Femur (tissue), 1 donor: ENCODE results near the gene DSCAML1.

Experiments used
- DNase-seq: peaks from one replicate; pipeline ENCODE4 v3.0.0-alpha.2; 2017

DSCAML1 gene, protein sequence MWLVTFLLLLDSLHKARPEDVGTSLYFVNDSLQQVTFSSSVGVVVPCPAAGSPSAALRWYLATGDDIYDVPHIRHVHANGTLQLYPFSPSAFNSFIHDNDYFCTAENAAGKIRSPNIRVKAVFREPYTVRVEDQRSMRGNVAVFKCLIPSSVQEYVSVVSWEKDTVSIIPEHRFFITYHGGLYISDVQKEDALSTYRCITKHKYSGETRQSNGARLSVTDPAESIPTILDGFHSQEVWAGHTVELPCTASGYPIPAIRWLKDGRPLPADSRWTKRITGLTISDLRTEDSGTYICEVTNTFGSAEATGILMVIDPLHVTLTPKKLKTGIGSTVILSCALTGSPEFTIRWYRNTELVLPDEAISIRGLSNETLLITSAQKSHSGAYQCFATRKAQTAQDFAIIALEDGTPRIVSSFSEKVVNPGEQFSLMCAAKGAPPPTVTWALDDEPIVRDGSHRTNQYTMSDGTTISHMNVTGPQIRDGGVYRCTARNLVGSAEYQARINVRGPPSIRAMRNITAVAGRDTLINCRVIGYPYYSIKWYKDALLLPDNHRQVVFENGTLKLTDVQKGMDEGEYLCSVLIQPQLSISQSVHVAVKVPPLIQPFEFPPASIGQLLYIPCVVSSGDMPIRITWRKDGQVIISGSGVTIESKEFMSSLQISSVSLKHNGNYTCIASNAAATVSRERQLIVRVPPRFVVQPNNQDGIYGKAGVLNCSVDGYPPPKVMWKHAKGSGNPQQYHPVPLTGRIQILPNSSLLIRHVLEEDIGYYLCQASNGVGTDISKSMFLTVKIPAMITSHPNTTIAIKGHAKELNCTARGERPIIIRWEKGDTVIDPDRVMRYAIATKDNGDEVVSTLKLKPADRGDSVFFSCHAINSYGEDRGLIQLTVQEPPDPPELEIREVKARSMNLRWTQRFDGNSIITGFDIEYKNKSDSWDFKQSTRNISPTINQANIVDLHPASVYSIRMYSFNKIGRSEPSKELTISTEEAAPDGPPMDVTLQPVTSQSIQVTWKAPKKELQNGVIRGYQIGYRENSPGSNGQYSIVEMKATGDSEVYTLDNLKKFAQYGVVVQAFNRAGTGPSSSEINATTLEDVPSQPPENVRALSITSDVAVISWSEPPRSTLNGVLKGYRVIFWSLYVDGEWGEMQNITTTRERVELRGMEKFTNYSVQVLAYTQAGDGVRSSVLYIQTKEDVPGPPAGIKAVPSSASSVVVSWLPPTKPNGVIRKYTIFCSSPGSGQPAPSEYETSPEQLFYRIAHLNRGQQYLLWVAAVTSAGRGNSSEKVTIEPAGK (N-terminal part only)

DNA sequence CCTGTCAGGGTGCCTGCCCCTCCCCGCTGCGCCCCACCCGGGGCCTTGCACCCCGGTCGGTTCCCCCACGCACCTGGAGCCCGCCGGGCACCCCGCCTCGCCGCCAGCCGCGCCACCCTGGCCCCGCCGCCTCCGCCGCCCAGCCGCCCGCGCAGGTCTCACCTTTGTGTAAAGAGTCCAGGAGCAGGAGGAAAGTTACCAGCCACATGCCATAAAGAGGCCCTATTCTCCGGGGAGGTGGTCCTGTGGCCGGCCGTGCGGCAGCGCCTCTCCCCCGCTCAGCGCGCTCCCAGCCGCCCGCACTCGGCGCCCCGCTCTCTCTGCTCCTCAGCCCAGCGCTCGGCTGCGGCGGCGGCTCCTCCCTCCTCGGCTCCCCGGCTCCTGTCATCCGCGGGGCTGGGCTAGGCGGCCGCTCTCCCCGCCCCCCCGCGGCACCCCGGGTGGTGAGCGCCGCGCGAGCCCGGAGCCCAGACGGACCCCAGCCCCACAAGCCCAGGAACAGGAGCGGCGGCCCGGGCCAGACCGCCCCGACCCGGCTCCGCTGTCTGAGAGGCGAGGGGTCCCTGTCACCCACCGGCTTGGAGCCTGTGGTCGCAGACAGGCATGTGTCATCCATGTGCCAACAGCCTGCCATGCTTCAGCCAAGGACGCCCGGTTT lies at the start of gene DSCAML1:
DSCAML1 (minus strand) TSS at position 345 of the 658 bp plus-strand sequence; CDS start at position 208, 137 bp downstream.
- no peak for DNase-seq

DNA sequence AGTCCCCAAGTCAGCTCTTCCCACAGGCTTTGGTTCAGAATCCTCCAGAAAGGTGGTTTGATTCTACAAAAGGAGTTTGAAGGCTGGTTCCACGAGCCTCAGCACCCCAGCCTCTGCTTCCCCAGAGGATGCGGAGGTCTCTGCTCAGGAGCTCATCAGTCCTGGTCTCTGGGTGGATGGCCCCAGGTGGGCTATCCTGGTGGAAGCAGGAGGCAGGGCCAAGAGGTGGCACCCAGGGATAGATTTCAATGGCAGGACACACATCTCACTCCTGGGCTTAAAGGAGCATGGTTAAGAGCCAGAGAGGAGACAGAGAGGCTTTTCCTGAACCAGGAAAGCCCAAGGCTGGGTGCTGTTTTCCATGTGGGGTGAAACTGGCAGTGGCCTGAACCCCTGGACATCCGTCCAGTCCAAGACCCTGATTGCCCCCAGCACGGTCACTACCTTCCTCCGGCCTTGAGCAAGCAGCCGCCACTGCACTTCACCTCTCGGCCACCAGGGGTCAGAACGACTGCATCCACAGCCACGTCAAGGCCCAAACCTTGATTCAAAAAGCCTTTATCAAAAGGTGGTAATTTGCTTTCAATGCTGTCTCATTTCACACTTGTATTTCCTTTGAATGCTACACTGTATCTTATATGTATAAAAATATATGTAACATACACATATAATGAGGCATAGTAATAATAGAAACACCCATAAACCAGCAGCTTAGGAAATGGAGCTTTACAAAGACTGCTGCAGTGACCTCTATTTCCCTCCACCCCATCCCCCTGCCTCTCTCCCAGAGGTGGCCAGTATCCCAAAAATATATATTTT lies 46.9 kb upstream of the DSCAML1 start:
- DNase-seq: peak; percentile 86

DNA sequence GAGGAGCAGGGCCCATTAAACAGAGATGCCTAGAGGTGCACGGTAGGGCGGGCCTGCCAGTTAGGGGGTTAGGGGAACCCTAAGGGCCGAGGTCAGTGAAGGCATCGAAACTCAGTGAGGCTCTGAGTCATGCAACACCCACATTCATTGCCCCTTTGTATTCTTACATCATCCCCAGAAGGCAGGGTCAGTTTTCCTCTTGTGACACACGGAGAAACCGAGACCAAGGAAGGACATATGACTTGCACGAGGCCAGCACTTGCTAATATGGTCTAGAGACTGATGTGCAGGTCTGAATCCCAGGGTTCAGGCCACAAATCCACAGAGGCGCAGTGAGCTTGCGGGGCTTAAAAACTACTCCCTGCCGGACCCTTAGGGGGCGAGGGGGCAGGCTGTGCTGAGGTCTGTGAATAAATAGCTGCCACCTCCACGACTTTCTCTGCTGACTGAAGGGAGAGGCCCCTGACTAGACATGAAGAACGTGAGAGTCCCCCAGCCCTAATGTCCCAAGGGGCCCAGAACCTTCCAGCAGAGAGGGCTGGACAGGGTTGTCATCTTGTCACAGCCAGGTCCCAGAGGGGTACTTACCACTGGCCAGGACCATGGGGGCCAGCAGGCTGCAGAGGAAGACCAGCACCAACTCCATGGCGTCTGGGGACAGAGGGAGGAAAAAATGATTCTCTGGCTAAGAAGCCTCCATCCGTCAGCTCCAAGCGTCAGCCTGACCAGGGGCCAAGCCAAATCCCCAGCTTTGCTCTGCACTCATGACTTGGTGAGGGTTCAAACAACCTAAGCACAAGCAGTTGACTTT lies 45.3 kb upstream of the DSCAML1 start:
- DNase-seq: no peak

DNA sequence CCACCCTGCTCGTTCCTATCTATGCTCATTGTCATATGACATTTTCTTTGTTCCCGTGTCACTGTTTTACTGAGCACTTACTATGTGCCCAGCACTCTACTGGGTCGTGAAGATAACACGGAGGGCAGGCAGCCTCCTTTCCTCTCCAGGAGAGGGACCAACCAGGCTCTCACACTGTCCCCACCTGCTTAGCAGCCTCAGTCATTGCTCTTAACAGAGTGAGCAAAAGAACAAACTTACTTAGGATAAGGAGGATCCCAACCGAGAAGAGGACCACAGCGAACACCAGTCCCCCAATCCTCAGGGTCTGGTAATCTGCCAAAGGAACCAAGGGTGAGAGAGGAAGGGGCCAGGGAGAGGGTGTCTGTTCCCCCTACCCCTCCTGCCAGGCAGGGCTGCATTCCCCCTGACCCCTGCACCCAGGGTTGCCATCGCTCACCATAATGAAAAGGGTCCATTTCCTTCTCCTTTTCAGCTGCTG lies 44.6 kb upstream of the DSCAML1 start:
- DNase-seq: no peak

DNA sequence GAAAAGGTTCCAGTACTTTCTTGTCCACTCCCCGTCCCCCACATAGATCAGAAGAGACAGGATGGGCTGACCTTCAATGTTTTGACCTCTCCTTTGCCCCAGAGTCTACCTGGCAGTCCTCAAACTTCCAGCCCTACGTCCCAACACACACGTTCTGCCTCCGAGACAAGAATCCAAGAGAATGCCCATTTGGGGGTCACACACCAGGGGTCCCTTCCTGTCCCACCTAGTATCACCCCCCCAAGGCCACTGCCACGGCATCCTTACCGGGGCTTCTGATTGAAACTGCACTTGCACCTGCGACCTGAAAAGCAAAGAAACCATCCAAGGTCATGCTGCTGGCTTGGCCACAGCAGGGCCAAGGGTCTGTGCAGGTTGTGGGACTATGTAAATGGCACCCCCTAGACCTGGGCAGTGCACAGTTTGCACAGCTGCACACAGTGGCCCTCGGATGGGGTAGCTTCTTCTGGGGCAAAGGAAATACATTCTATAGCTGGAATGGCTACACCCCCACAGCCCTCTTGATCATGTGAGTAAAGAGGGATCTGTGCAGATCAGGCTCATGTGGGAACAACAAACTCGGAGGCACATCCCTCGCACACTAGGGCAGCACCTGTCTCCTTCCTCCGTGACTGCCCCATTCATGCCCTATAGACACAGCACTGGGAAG lies 44.0 kb upstream of the DSCAML1 start:
- DNase-seq: no peak

DNA sequence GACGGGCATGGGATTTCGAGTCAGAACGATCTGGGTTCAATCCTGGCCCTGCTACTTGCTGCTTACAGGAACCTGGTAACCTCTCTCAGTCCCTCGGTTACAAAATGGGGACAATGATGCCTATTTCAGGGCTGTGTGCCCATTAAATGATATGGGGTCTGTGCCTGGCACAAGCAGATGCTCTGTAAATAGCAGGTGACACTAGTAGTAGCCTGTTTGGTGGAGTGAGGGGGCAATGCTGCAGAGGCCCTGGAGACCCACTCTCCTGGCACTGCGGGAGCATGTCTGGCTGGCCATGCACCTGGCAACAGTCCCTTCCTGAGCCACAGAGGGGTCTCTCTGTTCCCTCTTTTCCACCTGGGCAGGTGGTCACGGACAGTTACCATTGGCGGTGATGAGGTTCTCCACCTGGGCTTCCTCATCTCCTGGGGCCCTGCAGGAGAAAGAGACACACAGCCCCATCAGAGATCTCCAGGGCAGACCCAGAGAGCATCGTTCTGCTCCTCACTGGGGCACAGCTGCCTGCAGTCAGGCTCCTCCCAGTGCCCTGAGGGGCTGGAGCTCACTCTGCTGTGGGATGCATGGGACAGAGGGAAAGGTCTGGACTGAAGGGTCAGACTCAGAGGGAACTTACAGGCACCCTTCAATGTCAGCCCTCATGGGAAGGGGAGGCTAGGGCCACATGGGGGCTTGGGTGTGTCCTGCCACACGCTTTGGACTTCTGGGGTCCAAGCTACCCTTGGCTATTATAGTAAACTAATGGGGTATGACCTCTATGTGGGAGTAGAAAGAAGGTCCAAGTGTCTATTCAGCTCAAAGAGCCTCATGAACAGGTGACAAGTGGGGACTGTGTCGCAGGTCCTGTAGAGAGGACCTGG lies 43.2 kb upstream of the DSCAML1 start:
- DNase-seq: no peak

DNA sequence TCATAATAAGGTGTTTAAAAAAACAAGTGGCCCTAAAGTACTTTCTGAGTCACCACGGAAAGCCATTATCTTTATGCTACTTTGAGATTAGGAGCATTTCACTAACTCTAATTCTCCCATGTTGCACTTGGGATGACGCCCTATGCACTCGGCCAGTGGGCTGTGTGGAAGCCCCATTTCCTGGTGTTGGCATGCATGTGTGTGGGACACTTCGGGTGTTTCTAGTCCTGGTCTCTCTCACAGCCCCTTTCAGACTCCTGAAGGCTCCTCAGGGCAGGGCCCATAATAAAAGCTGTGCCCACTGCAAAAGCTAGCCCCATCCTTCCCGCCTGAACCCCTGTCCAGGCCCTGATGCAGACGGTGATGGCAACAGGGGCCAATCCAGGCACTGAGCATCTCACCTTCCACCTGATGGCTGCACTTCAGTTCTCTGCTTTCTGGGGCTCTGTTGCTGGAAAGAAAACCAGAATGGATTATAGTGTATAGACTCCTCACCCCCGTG lies 42.4 kb upstream of the DSCAML1 start:
- DNase-seq: peak; percentile 3

DNA sequence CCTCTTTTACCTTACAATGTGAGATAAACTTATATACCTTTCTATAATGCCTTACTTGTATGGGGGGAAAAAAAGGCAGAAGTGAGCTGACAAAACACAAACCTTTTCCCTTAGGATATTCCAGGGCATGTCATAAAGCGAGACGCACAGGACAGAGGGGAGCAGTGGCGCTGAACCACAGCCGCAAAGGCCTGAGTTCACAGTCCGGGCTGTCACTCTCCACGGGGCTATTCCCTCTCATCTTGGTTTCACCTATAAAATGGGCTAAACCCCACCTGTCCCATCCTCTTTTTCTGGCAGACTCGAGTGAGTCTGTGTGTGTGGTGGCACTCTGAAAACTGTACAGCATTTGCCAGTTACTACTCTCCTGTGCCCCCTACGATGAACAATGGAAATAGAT lies 41.9 kb upstream of the DSCAML1 start:
- peak; percentile 3 for DNase-seq

DNA sequence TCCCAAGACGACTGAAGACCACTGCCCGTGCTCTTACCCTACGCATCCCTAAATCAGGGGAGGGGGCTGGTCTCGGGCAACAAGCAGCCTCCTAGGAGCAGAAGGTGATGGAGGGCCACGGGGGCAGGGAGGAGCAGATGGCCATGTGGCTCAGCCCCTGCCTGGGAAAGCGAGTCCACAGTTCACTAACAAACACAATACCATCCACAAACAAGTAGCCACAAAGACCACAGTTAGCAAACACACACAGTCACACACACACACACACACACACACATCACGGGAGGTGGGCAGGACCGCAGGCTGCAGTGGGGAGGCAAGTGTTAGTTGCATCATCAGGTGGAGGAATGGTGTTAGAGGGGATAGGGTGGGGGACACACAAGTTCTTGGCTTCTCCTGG lies 40.8 kb upstream of the DSCAML1 start:
- peak; percentile 10 for DNase-seq

DNA sequence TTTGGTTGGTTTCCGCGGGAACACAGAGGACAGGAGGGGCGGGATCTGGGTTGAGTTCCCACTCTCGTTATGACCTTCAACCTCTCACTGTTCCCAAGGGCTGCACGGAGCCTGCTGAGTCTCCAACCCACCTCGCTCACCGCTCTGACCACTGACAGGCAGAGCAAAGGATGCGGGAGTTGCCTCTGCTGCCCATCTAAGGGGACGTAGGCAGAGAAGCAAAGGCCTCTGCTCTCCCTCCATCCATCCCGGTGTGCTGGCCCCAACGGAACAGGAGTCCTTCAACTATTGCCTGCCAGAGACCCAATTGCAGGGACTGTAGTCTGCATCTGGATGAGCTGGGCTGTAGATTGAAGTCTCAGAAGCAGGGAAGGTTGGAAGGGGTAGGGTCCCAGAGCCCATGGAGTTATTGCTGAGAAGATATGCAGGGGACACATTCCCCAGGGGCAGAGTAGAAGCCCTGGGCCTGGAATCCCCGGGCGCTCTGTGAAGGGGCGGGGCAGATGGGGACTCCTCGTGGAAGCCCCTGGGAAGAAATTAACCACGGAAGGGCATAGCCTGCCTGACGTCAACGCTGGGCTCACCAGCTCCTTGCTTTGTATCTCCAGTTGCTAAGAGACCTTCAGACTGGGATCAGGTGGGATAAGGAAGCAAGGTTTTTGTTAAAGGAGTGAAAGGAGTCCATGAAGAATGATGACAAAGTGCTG lies 40.2 kb upstream of the DSCAML1 start:
- peak; percentile 12 for DNase-seq

DNA sequence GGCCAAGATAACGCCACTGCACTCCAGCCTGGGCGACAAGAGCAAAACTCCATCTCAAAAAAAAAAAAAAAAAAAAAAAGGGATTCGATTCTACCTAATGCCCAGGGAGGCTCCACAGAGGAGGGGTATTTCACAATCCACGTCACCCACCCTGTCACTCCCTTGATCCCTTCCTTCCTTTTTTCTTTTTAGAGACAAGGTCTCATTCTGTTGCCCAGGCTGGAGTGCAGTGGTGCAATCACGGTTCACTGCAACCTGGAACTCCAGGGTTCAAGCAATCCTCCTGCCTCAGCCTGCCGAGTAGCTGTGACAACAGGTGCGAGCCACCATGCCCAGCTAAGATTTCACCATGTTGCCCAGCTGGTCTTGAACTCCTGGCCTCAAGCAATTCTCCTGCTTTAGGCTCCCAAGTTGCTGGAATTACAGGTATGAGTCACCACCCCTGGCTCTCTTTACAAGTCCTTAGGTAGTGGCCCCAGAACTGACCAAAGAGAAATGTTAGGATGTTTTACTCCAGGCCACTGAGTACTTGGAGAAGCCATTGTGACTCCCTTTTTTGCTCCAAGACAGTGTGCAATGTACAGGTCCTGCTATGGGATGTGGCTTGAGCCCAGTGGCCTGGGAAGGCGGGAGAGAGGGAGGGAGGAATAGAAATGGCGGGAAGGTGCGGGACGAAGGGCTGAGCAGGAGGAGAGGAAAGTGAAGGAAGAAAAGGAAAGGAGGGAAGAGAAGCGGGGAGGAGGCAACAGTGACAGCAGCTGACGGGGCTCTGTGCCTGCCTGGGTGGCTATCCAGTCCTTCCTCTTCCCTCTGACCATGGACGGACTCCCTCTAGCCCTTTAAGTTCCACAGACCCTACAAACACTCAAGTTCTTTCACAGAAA lies 39.3 kb upstream of the DSCAML1 start:
- DNase-seq: peak; percentile 18

DNA sequence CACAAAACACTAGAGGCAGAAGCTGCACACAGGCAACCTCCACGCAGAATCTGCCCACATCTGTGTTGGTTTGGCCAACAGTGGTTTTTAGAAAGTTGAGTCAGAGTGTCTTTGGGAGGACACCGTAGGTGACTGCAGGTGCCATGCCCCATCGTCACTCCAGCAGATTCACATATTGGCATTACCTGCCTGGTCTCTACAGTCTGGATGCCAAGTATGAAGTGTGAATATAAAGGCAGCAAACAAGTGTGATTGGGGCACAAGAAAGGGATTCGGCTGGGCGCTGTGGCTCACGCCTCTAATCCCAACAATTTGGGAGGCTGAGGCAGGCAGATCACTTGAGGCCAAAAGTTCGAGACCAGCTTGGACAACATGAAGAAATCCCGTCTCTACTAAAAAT lies 38.6 kb upstream of the DSCAML1 start:
- DNase-seq: peak; percentile 12

DNA sequence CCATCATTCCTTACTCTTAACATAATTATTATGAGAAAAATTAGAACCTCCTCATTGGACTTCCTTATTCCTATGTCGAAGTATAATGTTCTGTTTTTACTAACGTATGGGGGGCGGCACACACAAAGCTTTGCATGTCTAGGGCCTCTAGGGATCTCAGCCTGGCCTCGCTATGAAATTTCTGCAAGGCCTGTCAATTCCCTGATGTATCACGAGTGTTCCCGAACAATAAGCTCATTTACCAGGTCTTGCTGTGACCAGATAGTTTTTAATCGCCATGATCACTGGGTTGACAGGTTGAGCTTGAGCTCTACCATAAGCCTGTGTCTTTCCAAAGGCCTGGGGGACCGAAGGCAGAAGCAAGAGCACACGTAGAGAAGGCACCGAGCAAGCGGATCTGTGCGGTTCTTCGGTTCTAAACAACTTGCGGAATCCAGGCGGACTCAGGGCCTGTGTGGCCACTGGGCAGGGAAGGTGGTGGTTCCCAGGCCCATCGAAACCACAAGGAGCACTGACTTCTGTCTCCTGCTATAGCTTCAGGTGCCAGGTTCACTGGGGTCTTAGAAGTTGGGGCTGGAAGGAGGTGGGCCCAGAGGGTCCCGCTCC lies 37.9 kb upstream of the DSCAML1 start:
- DNase-seq: no peak

DNA sequence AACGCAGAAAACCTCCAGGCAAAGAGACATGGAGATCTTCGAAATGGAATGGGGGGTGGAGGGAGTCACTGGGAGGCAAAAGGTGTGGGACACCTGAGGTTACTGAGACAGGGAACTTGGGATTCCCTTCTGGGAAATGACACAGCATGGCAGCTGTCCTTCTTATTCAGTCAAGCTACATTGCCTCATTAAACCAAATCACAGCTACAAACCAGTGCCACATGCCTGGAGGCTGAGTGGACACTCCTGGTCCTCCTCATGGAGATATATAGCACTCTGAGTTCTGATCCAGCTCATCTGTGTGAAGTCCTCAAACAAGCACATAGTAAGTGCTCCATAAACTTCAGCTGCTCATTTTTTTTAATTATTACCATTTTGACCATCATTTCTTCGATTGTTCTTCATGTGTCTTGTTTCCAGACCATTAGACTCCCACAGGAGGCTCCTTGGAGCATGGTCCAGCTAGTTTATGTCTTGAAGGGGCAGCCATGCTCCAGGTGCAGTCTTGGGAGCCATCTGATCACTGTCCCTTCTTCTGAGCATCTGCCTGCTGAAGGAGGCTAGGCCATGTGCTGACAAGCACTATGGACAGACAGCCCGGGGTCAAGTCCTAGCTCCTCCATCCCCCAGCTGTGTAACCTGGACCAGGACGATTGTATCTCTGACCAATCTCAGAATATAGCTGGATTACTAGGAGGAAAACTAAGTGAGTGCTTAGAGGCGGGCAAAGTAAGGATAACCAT lies 37.2 kb upstream of the DSCAML1 start:
- DNase-seq: peak; percentile 12

DNA sequence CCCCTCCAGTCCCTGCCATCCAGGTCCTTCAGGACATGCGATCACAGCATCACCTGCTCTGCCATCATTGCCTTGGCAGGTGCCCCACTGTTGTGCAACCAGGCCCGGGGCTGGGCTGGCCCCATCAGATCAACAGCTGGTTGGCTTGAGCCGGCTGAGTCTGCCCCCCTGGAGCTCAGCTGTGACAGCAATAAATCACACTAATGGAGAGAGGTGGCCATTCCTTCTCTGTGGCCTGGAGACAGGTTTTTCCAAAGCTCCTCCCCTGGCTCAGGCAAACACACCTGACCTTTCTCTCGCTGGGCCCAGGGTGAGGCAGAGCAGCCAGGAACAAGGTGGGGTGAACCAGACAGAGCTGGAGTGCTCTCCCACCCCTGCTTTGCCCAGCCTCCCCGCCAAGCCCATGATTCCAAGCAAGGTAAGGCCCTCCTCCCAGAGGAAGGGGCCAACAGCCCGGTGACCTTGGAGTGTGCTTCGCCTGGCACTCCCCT lies 36.4 kb upstream of the DSCAML1 start:
- peak; percentile 67 for DNase-seq
